ENCODE results near the gene CTSV.
"Not testable (repeated sequence)": the region's sequence is repeated elsewhere in the genome, so short reads cannot be mapped to it uniquely, and the experiment has no call there.

CTSV gene

GRCh38 chr9:97041898-97042297 is 3.0 kb upstream of the CTSV start:
- DNase-seq (ENCODE audit: low read depth), result no peak

- peak; percentile 36 for DNase-seq (ENCODE audit: low read depth)
Measured at GRCh38 chr9:97039514-97039860, 545 bp upstream of the CTSV start.

- DNase-seq (ENCODE audit: low read depth), result not testable (repeated sequence)
Measured at GRCh38 chr9:97023505-97023904, 15.4 kb downstream of the CTSV start.

GRCh38 chr9:97013151-97014132 is 25.5 kb downstream of the CTSV start:
- DNase-seq (ENCODE audit: low read depth), result peak; percentile 66

GRCh38 chr9:97012617-97013016 is 26.3 kb downstream of the CTSV start:
- not testable (repeated sequence) for DNase-seq (ENCODE audit: low read depth)

GRCh38 chr9:97002195-97002594 is 36.7 kb downstream of the CTSV start:
- DNase-seq (ENCODE audit: low read depth), result not testable (repeated sequence)

GRCh38 chr9:97001338-97001737 is 37.6 kb downstream of the CTSV start:
- not testable (repeated sequence) for DNase-seq (ENCODE audit: low read depth)

GRCh38 chr9:97000139-97000787 is 38.7 kb downstream of the CTSV start:
- DNase-seq (ENCODE audit: low read depth), result not testable (repeated sequence)

GRCh38 chr9:96999733-97000132 is 39.2 kb downstream of the CTSV start:
- not testable (repeated sequence) for DNase-seq (ENCODE audit: low read depth)

GRCh38 chr9:96997009-96997701 is 41.8 kb downstream of the CTSV start:
- not testable (repeated sequence) for DNase-seq (ENCODE audit: low read depth)

- DNase-seq (ENCODE audit: low read depth), result not testable (repeated sequence)
Measured at GRCh38 chr9:96994531-96995016, 44.4 kb downstream of the CTSV start.

GRCh38 chr9:96992303-96992702 is 46.6 kb downstream of the CTSV start:
- not testable (repeated sequence) for DNase-seq (ENCODE audit: low read depth)

GRCh38 chr9:96989747-96990318 is 49.1 kb downstream of the CTSV start:
- DNase-seq (ENCODE audit: low read depth), result not testable (repeated sequence)

GRCh38 chr9:96984887-96985286 is 54.1 kb downstream of the CTSV start:
- DNase-seq (ENCODE audit: low read depth), result not testable (repeated sequence)

- DNase-seq (ENCODE audit: low read depth), result not testable (repeated sequence)
Measured at GRCh38 chr9:96984139-96984538, 54.8 kb downstream of the CTSV start.

GRCh38 chr9:96983496-96984122 is 55.3 kb downstream of the CTSV start:
- not testable (repeated sequence) for DNase-seq (ENCODE audit: low read depth)

Measured in CMK (cell line).